WTC11 (cell line): ENCODE measurements around the gene PSMA4. TPM values are rescaled to one million over a fixed set of nuclear protein-coding genes. Genes with fewer than 3 reads are reported as not detected.

Experiments used
- ATAC-seq: fragments of 200-7000 bp; cut with Tn5 transposase; 2 replicates; pipeline ENCODE4 v1.10.0; 2021; ENCODE audit warnings: mild to moderate bottlenecking, moderate library complexity
- CTCF ChIA-PET: fragments of 300-600 bp; sonication (Branson Sonifier 250); formaldehyde crosslinking; loops from one replicate; lab custom pipeline; 2021; ENCODE audit warnings: antibody characterized with exemption; lab: Charles Lee
- POLR2A ChIA-PET: fragments of 350-600 bp; sonication (Branson Sonifier 250); formaldehyde crosslinking; loops from one replicate; lab custom pipeline; 2021; ENCODE audit warnings: antibody characterized with exemption; lab: Charles Lee
- DNase-seq: peaks from one replicate; pipeline ENCODE4 v3.0.0; 2021; ENCODE audit warnings: low spot score
- H3K27ac Mint-ChIP-seq: 2 replicates; pipeline ENCODE4 v1.8.0; 2021; ENCODE audit warnings: mixed read lengths
- H3K27me3 Mint-ChIP-seq: 2 replicates; pipeline ENCODE4 v1.8.0; 2021; ENCODE audit warnings: low read depth, mild to moderate bottlenecking, moderate library complexity, mixed read lengths
- H3K36me3 Mint-ChIP-seq: 2 replicates; pipeline ENCODE4 v1.8.0; 2021; ENCODE audit warnings: mixed read lengths
- H3K4me1 Mint-ChIP-seq: 2 replicates; pipeline ENCODE4 v1.8.0; 2022; ENCODE audit warnings: mixed read lengths
- H3K4me3 Mint-ChIP-seq: 2 replicates; pipeline ENCODE4 v1.8.0; 2021; ENCODE audit warnings: mild to moderate bottlenecking, moderate library complexity, mixed read lengths
- H3K9me3 Mint-ChIP-seq: 2 replicates; pipeline ENCODE4 v1.8.0; 2021; ENCODE audit warnings: mixed read lengths
- CREM ChIP-seq: sonication (generic); formaldehyde crosslinking; IDR thresholded peaks from 2 replicates; pipeline ENCODE4 v1.8.1; 2022; ENCODE audit warnings: mild to moderate bottlenecking, missing genetic modification reagents, moderate library complexity
- ETV6 ChIP-seq: sonication (generic); formaldehyde crosslinking; IDR thresholded peaks from 2 replicates; pipeline ENCODE4 v1.8.1; 2022; ENCODE audit warnings: mild to moderate bottlenecking, missing genetic modification reagents
- GABPB1 ChIP-seq: sonication (generic); formaldehyde crosslinking; IDR thresholded peaks from 2 replicates; pipeline ENCODE4 v1.8.1; 2023; ENCODE audit warnings: mild to moderate bottlenecking, missing genetic modification reagents
- MYBL2 ChIP-seq: sonication (generic); formaldehyde crosslinking; IDR thresholded peaks from 2 replicates; pipeline ENCODE4 v1.8.1; 2023; ENCODE audit warnings: mild to moderate bottlenecking, moderate library complexity, missing genetic modification reagents
- NFATC4 ChIP-seq: fragments of 250-450 bp; sonication (Bioruptor Pico); IDR thresholded peaks from 2 replicates; pipeline ENCODE4 v1.9.0; 2021; ENCODE audit warnings: mild to moderate bottlenecking
- RELA ChIP-seq: sonication (generic); formaldehyde crosslinking; IDR thresholded peaks from 2 replicates; pipeline ENCODE4 v1.8.1; 2022; ENCODE audit warnings: missing genetic modification reagents, mild to moderate bottlenecking, borderline replicate concordance
- SP1 ChIP-seq: sonication (generic); formaldehyde crosslinking; conservative IDR thresholded peaks from 2 replicates; pipeline ENCODE4 v1.8.1; 2022; ENCODE audit warnings: missing genetic modification reagents
- ZBTB21 ChIP-seq: sonication (generic); formaldehyde crosslinking; IDR thresholded peaks from 2 replicates; pipeline ENCODE4 v1.8.1; 2023; ENCODE audit warnings: mild to moderate bottlenecking, missing genetic modification reagents, borderline replicate concordance
- ZNF219 ChIP-seq: sonication (generic); formaldehyde crosslinking; IDR thresholded peaks from 2 replicates; pipeline ENCODE4 v1.8.0; 2023; ENCODE audit warnings: missing genetic modification reagents, mild to moderate bottlenecking, borderline replicate concordance
- ZNF423 ChIP-seq: fragments of 250-450 bp; sonication (Bioruptor Pico); IDR thresholded peaks from 2 replicates; pipeline ENCODE4 v2.1.2; 2022; ENCODE audit warnings: mild to moderate bottlenecking, moderate library complexity
- ZNF512 ChIP-seq: sonication (generic); formaldehyde crosslinking; IDR thresholded peaks from 2 replicates; pipeline ENCODE4 v1.8.1; 2022; ENCODE audit warnings: missing genetic modification reagents, borderline replicate concordance
- total RNA-seq: library from RNA; stranded (reverse); gene quantifications from 3 replicates; pipeline ENCODE4 v1.2.3, GENCODE V29; 2021
- TF ChIP-seq, protein P1 (sequence below): sonication (generic); formaldehyde crosslinking; IDR thresholded peaks from 2 replicates; pipeline ENCODE4 v1.8.1; 2022; ENCODE audit warnings: low read depth, mild to moderate bottlenecking, moderate library complexity, missing genetic modification reagents, borderline replicate concordance
- TF ChIP-seq, protein P2 (sequence below): sonication (generic); formaldehyde crosslinking; IDR thresholded peaks from 2 replicates; pipeline ENCODE4 v1.8.1; 2023; ENCODE audit warnings: mild to moderate bottlenecking, moderate library complexity, missing genetic modification reagents

The PSMA4 gene
- total RNA-seq, 1 experiment from 2014 or later = 281 TPM

DNA sequence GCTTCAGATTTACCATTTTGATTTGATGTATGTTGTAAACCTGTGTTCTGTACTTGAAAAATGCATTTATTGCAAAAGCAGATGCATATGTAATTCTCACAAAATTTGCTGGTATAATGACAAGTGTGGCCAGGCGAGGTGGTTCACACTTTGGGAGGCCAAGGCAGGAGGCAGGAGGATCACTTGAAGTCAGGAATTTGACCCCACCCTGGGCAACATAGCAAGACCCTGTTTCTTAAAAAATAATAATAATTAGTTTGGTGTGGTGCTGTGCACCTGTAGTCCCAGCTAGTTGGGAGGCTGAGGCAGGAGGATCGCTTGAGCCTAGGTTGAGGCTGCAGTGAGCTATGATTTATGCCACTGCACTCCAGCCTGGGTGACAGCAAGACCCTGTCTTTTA is 37.6 kb upstream of the PSMA4 start:
- H3K27me3 Mint-ChIP-seq = peaks cover 6% of the 10 kb centered on the region
- DNase-seq = no peak
- TF ChIP-seq RELA = no peak
- TF ChIP-seq ZBTB21 (CRISPR knock-in tag) = no peak
- no peak for TF ChIP-seq CREM (CRISPR knock-in tag)
- CTCF ChIA-PET = interaction anchor here (1.1 kb wide), 1 partner anchor 11 kb away, joined by 4 read pairs; no protein-coding TSS in a partner anchor
- no peak overlapping the region for H3K27ac Mint-ChIP-seq
- POLR2A ChIA-PET = no interaction called here
- peaks cover 30% of the 10 kb centered on the region for H3K9me3 Mint-ChIP-seq
- no peak for ATAC-seq
- no peaks in the 10 kb centered on the region for H3K4me1 Mint-ChIP-seq
- peaks cover 43% of the 10 kb centered on the region for H3K36me3 Mint-ChIP-seq
- H3K4me3 Mint-ChIP-seq = no peak overlapping the region

GRCh38 chr15:78506971-78507830 is 33.0 kb upstream of the PSMA4 start, which contains the start of gene HYKK:
TSS of gene HYKK (plus strand) at chr15:78507577. CDS start at chr15:78513089, 5,512 bp downstream.
- POLR2A ChIA-PET = interaction anchor here (0.9 to 1.9 kb wide), 2 partner anchors 58 to 208 kb away, joined by 3 to 7 read pairs; partner anchors contain the start of genes CHRNA5 and SKIC8
- Mint-ChIP-seq H3K4me3 (peak within 1 kb of the TSS; percentile 90), H3K4me1 (peaks cover 7% of the 10 kb centered on the region), H3K36me3 (peaks cover 3% of the 10 kb centered on the region; the same call in 1 of the 2 replicates), H3K9me3 (peaks cover 18% of the 10 kb centered on the region), H3K27ac (peak within 1 kb of the TSS; percentile 93), H3K27me3 (peaks cover 30% of the 10 kb centered on the region)
- TF ChIP-seq ZNF219 (CRISPR knock-in tag) = no peak
- TF ChIP-seq, protein P1, sequence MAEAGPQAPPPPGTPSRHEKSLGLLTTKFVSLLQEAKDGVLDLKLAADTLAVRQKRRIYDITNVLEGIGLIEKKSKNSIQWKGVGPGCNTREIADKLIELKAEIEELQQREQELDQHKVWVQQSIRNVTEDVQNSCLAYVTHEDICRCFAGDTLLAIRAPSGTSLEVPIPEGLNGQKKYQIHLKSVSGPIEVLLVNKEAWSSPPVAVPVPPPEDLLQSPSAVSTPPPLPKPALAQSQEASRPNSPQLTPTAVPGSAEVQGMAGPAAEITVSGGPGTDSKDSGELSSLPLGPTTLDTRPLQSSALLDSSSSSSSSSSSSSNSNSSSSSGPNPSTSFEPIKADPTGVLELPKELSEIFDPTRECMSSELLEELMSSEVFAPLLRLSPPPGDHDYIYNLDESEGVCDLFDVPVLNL = no peak
- TF ChIP-seq GABPB1 (CRISPR knock-in tag) = peak; percentile 52; the same call in 1 of the 2 replicates
- TF ChIP-seq SP1 (CRISPR knock-in tag) = peak; percentile 60; the same call in 1 of the 2 replicates
- no peak for TF ChIP-seq CREM (CRISPR knock-in tag)
- TF ChIP-seq ZNF423 = 0 out of 2 replicates have a peak, but pooled peaks have one; percentile 9
- no peak for TF ChIP-seq ZNF512 (CRISPR knock-in tag)
- 0 out of 2 replicates have a peak, but pooled peaks have one; percentile 14 for TF ChIP-seq MYBL2
- TF ChIP-seq, protein P2, sequence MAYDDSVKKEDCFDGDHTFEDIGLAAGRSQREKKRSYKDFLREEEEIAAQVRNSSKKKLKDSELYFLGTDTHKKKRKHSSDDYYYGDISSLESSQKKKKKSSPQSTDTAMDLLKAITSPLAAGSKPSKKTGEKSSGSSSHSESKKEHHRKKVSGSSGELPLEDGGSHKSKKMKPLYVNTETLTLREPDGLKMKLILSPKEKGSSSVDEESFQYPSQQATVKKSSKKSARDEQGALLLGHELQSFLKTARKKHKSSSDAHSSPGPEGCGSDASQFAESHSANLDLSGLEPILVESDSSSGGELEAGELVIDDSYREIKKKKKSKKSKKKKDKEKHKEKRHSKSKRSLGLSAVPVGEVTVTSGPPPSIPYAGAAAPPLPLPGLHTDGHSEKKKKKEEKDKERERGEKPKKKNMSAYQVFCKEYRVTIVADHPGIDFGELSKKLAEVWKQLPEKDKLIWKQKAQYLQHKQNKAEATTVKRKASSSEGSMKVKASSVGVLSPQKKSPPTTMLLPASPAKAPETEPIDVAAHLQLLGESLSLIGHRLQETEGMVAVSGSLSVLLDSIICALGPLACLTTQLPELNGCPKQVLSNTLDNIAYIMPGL = 0 out of 2 replicates have a peak, but pooled peaks have one; percentile 52
- DNase-seq (peak; percentile 96), ATAC-seq (peak; percentile 94)
- CTCF ChIA-PET = interaction anchor here (1.0 to 1.3 kb wide), 5 partner anchors 25 to 84 kb away, joined by 3 to 10 read pairs (median 3); partner anchors contain the start of gene PSMA4

GRCh38 chr15:78507831-78508160 is 32.4 kb upstream of the PSMA4 start:
- Mint-ChIP-seq H3K27me3 (peaks cover 30% of the 10 kb centered on the region), H3K4me3 (peak overlapping the region; percentile 90), H3K36me3 (no peaks in the 10 kb centered on the region), H3K27ac (no peak overlapping the region), H3K4me1 (peaks cover 7% of the 10 kb centered on the region), H3K9me3 (peaks cover 14% of the 10 kb centered on the region)
- 0 out of 2 replicates have a peak, but pooled peaks have one; percentile 14 for TF ChIP-seq ETV6
- no peak for TF ChIP-seq NFATC4 (CRISPR knock-in tag)
- ChIA-PET CTCF (interaction anchor here (1.0 to 1.3 kb wide), 5 partner anchors 25 to 85 kb away, joined by 3 to 10 read pairs (median 3); partner anchors contain the start of gene PSMA4), POLR2A (interaction anchor here (0.9 to 1.9 kb wide), 2 partner anchors 58 to 208 kb away, joined by 3 to 7 read pairs; partner anchors contain the start of genes CHRNA5 and SKIC8)
- ATAC-seq (peak; percentile 22), DNase-seq (no peak)
